Activated CD8-positive, alpha-beta memory T cell treated with anti-CD3 and anti-CD28 coated beads, Interleukin-2, amount 50 U/mL, for 1 hour (primary cell): ENCODE measurements around the gene SLC7A11.

Source experiments
- DNase-seq: peaks from one replicate; pipeline ENCODE4 v3.0.0-alpha.2; 2020; ENCODE audit errors: extremely low read depth

Gene SLC7A11

DNA sequence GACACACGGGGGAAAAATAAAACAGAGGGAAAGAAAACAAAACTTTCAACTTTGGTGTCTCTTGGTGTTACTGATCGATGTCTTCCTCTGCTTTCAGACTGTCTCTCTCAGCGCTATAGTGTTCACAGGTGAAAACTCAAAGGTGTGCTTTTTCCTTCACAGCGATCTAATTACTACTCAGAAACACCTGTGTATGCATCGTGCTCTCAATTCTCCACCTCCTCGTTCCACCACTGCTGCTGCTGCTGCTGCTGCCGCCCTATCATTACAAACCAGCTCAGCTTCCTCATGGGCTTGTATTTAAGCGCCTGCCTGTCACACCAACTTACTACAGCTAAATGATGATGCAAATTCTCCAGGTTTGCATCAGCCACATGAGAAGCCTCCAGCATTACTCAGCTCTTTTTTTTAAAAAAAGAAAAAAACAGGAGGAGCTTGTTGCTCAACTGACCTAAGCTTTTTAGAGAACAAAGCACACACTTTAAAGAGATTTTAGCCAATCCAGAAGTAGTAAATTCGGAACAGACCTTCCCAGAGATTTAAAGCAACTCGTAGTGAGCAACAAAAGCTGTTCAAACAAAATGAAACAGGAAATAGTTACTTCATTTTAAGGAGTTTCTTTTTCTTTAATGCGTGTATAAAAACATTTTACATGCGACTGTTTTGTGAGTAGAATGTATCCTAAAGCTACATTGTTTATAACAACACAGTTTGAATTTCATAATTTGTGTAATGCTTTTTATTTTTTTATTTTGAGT, at the start of gene SLC7A11:
TSS of gene SLC7A11 (minus strand) at position 274 of the 758 bp plus-strand sequence. CDS start 280 bp downstream, outside the sequence.
- DNase-seq, result no peak

DNA sequence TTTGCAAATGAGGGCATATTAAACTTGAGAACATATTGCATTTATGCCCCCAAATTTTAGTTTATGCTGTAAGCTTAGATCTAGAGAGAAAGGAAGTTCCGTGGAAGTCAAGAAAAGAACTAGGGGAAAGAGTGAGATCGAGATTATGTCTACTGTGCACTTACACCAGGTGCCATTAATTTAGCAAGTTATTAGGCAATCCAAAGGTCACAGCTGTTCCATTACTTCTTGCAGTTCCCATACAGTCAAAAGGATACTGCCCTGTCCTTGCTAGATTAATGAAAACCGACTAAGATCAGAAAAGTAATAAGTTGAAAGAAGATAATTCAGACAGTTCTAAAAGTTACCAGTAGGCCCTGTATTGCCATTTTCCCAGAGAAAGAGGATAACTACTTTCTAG, 49.3 kb upstream of the SLC7A11 start:
- no peak for DNase-seq

DNA sequence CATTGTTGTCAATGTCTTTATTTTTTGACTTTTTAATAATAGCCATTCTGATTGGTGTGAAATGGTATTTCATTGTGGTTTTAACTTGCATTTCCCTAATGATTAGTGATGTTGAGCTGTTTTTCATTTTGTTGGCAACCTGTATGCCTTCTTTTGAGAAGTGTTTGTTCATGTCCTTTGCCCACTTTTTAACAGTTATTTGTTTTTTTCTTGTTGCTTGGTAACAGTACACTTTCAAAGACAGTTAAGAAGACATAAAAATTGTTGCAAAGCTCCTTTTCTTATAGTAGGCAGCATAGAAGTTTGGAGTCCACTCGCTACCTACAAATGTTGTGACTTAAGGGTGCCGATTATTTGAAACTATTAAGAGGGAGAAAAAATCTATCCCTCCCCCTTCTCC, 48.7 kb upstream of the SLC7A11 start:
- no peak for DNase-seq

DNA sequence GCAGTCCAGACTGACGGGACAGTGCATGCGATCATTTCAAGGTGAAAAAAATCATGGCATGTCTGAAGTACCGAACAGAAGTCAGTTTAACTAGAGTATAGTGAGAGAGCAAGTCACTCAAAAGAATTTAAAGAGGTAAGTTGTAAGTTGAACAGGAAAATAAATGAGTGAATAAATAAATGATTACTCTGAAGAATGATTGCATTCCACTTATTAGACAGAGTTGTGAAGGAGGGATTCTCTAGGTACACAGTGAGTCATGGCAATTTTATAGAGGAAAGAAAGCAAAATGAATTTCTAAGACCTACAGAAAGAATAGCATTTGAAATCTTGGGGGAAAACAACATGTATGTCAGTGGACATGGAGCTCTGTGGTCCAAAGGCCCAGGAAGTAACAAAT, 37.1 kb upstream of the SLC7A11 start:
- DNase-seq, result no peak

DNA sequence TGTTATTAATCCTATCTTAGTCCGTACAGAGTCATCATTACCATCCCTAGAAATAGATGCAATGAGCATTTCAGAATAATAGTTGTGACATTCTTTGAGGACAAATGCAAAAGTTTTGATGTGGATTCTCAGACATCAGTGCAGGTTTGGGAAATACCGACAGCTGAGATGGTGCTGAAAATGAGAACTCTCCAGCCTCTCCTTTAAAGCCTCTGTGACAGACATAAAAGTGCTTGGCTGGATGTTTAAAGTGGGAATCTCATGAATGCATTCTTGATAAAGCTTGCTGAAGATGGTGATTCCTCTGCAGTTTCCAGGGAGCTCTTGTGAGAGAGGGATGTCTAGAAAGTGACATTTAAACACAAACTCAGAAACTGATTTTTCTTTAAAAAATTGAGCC, 35.0 kb upstream of the SLC7A11 start:
- DNase-seq, result no peak

DNA sequence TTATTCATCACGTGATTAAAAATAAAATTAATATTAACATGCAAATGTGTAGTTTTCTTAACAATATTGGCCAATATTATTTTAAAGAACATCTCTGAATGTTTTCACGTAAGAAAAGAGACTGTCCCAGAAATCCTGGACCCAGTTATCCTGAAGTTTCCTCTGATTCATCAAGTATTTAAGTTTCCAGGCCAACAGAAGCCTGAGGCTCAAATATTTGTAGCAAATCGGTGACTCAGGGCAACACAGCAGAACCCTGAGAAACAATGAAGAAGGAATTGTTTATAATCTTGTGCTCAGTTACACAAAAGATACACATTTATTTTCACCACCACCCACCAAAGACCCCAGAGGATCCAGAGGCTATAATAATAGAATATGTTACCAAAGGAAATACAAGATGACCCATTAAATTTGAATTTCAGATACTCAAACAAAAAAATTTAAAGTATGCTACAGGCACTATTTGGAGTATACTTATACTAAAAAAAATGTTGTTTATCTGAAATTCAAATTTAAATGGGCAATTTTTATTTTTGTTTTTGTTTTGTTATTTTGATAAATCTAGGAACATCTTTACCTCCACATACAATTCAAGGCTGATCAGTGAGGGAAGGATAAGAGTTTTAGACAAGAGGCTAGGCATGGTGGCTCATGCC, 33.9 kb upstream of the SLC7A11 start:
- DNase-seq, result no peak

DNA sequence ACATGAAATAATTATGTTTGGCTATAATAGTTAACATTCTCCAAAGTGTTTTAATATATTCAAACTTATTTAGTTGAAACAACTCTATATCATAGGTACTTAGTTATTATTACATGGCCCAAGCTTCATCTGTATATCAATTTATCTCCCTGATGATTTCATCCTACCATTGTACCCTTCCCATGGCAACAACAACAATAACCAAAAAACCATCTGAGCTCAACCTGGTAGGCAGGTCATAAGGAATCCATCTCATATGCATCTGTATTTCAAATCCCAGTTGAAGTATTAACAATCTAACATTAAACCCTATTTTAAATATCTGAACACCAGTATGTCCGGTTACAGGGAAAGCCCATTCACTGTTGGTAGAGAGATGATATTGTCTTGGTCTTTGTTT, 33.1 kb upstream of the SLC7A11 start:
- DNase-seq, result no peak

DNA sequence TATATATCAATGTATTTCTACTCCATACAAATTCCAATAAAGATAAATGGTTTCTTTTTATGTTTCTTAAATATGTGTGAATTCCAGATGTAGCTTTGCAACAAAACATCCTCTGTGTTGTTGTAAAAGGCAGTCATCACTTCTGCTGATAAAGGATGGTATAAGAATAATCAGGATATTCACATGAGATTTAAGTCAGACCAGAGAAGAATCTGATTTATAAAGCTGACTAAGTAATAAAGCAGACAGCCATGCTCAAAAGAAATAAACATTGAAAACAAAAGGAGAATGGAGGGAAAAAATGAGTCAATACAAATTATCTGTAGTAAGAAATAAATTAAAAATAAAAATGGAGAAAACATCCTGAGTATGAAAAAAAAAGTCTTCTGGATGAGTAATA, 27.0 kb upstream of the SLC7A11 start:
- DNase-seq, result no peak

DNA sequence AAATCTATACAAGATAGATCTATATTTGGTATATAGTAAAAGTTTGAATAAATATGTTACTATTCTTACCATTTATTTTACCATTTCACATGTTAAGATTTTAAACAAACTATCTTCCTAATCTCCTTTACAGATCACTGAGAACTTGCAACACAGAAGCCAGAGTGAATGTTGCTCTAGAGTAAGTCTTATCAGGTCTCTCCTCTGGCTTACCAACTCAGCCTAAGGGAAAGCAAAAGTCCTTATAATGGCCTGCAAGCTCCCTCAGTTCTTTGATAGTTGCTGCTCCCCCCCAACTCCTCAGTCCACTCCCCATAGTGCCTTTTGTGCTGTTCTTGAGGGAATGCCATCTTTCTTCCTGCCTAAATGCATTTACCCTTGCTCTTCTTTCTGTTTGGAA, 25.7 kb upstream of the SLC7A11 start:
- DNase-seq, result no peak

DNA sequence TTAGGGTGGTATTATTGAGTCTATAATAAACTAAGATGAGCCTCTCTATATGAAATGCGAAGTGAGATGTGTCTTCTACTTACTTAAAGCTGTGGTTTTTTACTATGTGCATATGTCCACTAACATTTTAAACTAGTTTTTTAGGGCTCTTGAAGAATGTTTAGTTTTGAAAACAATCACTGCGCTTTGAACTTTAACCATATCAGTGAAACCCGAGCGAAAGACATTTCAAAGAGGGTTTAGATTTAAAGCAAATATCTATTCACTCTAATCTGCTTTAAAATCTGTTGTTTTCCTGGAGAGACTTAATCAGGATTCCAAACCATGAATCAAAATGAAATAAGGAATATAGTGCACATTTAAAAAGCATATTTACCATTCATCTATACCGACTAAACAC, 24.8 kb upstream of the SLC7A11 start:
- DNase-seq, result no peak

DNA sequence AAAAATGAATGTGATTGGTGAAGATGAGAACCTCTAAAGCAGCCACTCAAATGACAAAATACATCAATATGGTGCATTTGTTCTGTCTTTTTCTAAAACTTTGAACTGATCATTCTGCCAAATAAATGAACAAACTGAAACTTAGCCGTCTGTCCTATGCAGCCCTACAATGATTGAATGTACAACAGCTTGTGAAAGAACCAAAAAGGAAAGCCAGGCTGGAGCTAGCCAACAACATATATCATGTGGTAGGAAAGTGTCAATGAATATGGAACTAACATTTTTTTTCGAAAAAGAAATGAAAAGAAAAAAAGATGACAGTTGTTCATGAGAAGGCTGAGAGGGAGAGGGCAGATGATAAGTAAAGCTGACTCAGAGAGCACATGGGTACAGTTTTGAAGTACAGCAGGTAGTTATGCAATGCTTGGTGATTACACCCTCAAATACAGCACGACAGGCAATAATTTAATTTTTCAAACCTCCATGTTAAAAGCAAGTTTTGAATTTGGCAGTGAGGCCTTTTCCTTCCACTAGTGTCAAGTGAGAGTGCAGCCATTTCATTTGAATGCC, 21.2 kb upstream of the SLC7A11 start:
- no peak for DNase-seq

DNA sequence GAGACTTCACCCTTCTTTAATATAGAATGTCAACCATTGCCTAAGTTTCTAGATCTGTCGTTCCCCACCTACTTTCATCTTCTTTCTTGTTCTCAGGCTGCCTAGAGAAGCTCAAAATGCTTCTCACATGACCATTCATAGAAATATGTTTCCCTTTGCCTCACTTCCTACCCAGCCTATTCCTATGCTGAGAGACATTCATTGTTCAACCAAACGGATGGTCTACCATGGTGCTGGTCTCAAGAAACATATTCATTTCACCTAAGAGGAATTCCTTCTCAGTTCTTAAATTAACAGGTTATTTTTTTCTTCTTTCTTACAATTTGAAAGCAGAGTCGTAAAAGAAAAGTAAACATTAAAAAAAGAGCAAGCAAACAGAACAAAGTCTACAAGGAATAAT, 20.3 kb upstream of the SLC7A11 start:
- DNase-seq, result no peak

DNA sequence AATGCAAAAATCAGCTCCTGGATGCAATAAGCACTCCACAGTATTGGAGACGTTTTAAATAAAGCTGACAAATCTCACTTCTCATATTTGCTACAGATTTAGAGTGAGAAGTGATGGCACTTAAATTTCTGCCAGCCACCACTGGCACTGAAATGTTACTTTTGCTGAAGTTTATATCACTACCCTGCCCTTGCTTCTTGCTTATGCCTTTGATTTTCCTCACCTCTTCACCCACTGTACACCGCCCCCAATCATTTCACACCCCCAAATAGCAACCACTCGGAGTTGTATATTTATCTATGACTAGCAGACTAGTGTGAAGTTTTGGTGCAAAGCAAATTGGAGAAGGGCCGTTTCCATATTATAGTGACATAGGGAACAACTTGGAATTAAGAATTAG, 19.9 kb upstream of the SLC7A11 start:
- no peak for DNase-seq

DNA sequence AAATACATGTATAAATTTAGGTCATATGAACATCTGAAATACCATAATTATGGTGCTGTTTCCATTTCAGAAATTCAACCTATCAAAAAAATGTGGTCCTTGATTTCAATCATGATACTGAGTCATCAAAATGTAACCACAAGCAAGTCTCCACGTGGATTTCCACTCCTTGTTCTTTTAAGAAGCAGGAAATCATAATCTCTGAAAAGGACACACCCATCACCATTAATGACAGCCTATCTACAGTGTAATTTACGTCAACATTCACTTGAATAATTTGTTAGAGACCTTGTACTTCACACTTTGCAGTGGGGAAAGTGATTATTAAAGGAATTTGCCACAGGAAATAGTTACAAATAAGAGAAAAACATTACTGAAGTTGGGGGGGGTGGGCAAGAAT, 17.7 kb upstream of the SLC7A11 start:
- DNase-seq, result no peak

DNA sequence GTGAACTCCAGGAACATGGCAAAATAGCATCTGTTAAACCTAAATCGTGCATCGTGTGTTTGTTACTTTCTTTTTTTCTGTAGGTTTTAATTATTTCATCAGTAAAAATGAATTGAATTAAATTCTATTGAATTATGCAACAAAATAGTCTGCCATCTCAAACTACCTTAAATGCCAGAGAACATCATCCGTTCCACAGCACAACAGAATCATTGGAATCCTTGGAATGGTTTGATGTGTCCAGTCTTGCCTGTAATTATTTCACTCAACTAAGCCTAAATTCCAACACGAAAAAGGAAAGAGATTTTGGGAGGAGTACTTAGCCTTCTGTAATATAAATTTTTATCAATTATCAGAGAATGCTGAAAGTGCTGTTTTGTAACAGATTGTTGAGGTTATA, 17.1 kb upstream of the SLC7A11 start:
- DNase-seq, result no peak

DNA sequence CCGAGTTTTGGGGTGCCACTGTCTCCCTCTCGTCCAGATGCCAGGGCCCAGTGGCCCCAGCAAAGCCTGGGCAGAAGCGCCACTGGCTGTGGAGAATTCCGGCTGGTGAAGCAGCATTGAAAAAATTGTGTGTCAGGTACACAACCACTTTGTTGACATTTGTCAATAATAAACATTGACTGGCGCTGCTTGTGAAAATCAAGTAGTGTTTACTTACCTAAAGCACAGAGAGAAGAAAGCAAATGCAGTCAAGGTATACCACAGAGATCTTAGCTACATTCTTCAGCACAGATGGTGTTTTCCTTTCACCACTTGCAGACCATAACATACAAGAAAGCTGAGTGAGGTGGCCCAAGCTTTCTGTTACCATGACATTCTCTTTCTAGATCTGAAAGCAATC, 14.5 kb upstream of the SLC7A11 start:
- no peak for DNase-seq

DNA sequence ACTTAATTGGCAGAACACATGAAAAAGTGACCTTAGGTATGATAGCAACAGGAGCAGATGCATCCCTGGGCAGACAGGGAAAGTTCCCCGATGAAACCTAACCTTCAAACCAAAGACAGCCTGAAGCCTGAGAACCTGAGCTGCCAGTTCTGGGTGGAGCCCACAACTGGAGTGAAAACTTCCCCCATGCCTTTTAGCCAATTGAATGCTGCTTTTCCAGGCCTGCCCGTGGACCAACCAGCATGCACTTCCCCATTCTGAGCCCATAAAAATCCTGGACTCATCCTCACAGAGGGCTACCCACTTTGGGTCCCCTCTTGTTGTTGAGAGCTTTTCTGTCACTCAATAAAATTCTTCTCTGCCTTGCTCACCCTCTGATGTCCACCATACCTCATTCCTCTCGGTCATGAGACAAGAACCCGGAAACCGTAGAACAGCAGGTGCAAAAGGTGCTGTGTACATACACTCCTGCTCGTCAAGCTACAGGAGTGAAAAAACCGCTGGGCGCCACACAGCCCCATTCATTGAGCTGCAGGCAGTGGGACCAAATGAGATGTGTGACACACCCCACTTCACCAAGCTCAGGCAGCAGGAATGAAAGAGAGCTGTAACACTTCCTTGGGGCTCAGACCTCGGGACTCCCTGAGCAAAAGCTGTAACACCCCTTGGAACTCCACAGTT, 13.9 kb upstream of the SLC7A11 start:
- DNase-seq, result no peak

DNA sequence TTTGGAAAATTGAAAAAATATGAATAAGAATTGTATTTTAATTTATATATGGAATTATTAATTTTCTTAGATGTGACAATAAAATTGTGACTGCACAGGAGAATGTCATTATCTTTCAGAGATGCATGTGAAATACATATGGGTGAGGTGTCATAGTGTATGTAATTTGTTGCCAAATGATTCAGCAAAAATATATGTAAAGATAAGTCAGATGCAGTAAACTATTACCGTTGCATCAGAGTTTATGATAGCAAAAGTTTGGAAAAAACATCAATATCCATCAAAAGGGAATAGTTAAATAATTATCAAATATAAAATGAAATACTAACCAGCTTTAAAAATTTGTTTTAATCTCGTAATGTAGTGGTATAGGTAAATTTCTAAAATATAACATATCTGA, 10.4 kb upstream of the SLC7A11 start:
- no peak for DNase-seq

DNA sequence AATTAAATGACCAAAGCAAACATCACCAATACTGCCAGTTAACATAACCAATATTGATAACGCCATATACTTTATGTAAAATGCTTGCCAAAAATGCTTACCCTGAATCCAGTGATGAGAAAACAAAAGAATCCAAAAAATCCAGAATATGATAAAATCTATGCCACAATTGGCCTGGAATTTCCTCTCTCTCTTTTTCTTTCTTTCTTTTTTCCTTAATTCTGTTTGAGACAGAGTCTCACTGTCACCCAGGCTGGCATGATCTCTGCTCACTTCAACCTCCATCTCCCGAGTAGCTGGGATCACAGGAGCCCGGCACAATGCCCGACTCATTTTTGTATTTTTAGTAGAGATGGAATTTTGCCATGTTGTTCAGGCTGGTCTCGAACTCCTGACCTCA, 9.8 kb upstream of the SLC7A11 start:
- no peak for DNase-seq

DNA sequence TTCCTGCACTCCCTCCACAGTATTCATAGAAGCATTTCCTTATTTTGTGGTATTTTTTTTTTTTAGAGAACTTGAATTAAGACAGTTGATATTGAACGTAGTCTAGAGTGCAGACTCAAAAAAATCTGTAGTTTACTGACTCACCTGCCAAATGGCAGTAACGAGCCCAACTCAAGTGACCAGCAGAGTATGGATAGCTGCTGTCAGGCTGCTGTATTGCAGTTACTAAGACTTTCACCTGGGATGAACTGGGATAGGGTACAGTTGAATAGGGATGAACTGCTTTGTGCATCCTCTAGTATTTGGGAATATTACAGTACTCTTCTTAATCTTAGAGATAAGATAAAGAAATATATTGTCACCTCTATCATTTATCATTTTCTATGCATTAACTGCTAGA, 7.0 kb upstream of the SLC7A11 start:
- DNase-seq, result no peak

DNA sequence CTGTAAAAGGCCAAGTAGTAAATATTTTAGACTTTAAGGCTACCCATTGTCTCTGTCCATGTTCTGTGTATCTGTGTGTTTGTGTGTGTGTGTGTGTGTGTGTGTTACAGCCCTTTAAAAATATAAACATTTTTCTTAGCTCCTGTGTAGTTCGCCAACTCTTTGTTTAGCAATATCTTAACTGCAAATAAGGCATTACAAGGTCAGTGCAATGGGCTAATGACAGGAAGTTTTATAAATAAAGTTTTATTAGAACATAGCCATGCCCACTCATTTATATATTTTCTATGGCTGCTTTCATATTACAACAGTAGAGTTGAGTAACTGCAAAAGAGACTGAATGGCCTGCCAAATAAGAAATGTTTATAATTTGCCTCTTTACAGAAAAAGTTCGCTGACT, 5.9 kb upstream of the SLC7A11 start:
- no peak for DNase-seq

DNA sequence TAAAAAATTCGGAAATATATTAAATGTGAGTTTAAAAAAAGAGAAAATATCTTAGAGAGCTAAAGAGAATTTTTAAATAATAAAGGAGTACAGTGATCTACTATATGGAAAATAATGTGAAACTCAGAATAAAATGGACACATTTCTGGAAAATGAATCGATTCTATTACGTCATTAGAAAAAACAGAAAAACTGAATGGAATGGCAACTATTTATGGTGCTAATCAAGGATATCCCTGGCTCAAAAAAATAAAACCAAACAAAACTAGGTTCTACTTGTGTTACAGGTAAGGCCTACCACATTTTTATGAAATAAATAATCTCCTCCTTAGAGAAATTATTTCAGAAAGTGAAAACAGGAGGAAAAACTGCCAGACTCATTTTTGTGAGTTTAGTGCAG, 5.5 kb upstream of the SLC7A11 start:
- no peak for DNase-seq

DNA sequence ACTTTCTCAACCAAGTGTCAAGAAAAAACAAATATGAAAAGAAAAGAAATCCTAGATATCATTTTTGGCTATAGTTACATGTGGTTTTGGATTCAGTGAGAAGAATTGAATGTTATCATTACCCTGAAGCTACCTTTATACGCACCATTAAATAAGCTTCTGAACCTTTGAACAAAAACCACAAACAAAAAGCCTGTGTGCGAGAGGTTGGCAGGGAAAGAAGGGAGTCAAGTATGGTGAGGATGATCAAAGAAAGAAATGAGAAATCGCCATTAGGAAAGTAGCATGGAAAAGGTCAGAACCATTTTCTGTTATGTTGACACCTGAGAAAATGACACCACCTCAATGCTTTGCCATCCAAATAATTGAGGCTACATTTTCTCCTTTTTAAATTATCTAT, 1.2 kb upstream of the SLC7A11 start:
- no peak for DNase-seq
